Mucosa of rectum (tissue), 2 donors: ENCODE data around the gene CDKN1A.

Source experiments
- H3K27ac ChIP-seq, 2 donors: one replicate each; pipeline ENCODE4 v1.7.0; 2013; ENCODE audit warnings: inconsistent platforms in 2 of 2, low read depth in 2 of 2, low read length in 2 of 2
- H3K27me3 ChIP-seq, 2 donors: one replicate each; pipeline ENCODE4 v1.7.0; 2013; ENCODE audit warnings: low read length in 2 of 2; ENCODE audit not compliant: control insufficient read depth in 2 of 2, insufficient read depth in 2 of 2
- H3K36me3 ChIP-seq, 2 donors: one replicate each; pipeline ENCODE4 v1.7.0; 2013; ENCODE audit warnings: low read length in 2 of 2; ENCODE audit not compliant: control insufficient read depth in 2 of 2, insufficient read depth in 2 of 2
- H3K4me1 ChIP-seq, 2 donors: one replicate each; pipeline ENCODE4 v1.7.0; 2013; ENCODE audit warnings: low read length in 2 of 2, mild to moderate bottlenecking in 1 of 2; ENCODE audit not compliant: control insufficient read depth in 2 of 2, insufficient read depth in 2 of 2
- H3K4me3 ChIP-seq, 2 donors: one replicate each; pipeline ENCODE4 v1.7.0; 2013; ENCODE audit warnings: low read length in 2 of 2
- H3K9ac ChIP-seq, 2 donors: one replicate each; pipeline ENCODE4 v1.7.0; 2013; ENCODE audit warnings: low read length in 2 of 2, low read depth in 1 of 2, mild to moderate bottlenecking in 1 of 2
- H3K9me3 ChIP-seq, 2 donors: one replicate each; pipeline ENCODE4 v1.7.0; 2013; ENCODE audit warnings: low read length in 2 of 2; ENCODE audit not compliant: control insufficient read depth in 2 of 2
- donor health status: healthy.
- donor health status: Normal muscosa, but diverticular disease.

Gene CDKN1A

DNA sequence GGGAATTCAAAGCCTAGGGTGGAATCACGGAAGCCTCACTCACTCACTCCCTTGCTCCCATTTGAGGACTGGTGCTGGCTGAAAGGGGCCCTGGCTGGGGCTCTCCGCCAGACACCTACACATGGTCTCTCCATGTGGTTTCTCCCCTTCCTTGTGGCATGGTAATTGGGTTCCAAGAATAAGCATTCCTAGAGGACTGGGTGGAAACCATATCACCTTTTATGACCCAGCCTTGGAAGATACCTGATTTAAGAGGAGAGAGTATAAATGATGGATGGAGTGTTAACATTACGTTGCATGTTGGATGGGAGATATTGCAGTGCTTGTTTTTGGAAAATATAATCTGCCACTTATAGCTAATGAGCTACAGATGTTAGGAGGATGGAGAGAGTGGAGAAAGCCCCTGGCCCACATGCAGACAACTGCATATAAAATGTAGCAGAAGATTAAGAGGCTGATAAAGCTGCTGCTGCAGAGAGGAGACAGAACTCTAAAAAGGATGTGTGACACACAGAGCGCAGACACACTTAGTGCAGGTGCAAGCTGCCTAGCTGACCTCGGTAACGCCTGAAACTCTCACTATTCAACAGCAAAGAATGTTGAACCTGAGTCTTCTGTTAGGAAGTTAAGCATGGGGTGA is 23.3 kb upstream of the CDKN1A start:
- no peaks in the 10 kb centered on the region for H3K27me3 ChIP-seq

DNA sequence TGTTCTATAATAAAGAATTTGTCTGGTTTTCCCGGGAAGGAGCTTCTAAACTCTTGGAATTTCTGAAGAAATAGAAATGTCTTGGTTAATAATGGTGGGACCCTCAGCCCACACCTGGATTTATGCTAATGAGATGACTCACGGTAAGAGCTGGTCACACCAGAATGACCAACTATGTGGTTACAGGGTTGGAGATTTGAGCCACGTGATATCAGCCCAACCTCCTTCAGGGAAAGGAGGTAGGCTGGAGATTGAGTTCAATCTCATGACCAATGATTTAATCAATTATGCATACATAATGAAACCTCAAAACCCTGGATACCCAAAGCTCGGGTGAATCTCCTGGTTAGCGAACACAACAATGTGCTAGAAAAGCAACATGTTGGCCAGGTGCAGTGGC is 22.1 kb upstream of the CDKN1A start:
- H3K27me3 ChIP-seq: no peaks in the 10 kb centered on the region
- no peaks in the 10 kb centered on the region for H3K36me3 ChIP-seq
- H3K4me1 ChIP-seq: peaks cover 12 to 13% of the 10 kb centered on the region in 2 donors
- H3K9me3 ChIP-seq: no peaks in the 10 kb centered on the region
- H3K27ac ChIP-seq: no peak overlapping the region
- H3K4me3 ChIP-seq: no peak overlapping the region
- H3K9ac ChIP-seq: no peak overlapping the region

More for the DNA sequence above, 23.3 kb upstream of the CDKN1A start:
- Histone ChIP-seq H3K36me3 (no peaks in the 10 kb centered on the region), H3K4me3 (no peak overlapping the region), H3K4me1 (peaks cover 16 to 21% of the 10 kb centered on the region in 2 donors), H3K9ac (no peak overlapping the region), H3K9me3 (no peaks in the 10 kb centered on the region), H3K27ac (no peak overlapping the region)

DNA sequence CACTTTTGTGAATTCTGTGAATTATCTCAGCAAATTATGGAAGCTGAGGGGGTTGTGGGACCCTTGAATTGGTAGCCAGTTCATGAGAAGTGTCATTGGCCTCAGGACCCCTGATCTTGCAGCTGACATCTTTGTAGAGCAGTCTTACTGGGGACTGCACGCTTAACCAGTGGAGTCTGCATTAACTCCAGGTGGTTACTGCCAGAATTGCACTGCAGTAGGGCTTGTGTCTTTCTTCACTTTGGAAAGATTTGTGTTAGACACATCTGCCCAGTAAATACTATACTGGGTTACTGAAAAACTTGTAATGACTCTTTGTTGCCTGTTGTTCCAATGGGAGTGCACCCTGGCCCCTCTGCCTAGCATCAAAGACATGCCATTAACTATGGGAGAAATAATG is 21.2 kb upstream of the CDKN1A start:
- peaks cover 7 to 8% of the 10 kb centered on the region in 2 donors for H3K4me1 ChIP-seq
- no peak overlapping the region for H3K9ac ChIP-seq
- no peak overlapping the region for H3K4me3 ChIP-seq
- no peaks in the 10 kb centered on the region for H3K36me3 ChIP-seq
- H3K9me3 ChIP-seq: no peaks in the 10 kb centered on the region
- no peak overlapping the region for H3K27ac ChIP-seq
- H3K27me3 ChIP-seq: no peaks in the 10 kb centered on the region

DNA sequence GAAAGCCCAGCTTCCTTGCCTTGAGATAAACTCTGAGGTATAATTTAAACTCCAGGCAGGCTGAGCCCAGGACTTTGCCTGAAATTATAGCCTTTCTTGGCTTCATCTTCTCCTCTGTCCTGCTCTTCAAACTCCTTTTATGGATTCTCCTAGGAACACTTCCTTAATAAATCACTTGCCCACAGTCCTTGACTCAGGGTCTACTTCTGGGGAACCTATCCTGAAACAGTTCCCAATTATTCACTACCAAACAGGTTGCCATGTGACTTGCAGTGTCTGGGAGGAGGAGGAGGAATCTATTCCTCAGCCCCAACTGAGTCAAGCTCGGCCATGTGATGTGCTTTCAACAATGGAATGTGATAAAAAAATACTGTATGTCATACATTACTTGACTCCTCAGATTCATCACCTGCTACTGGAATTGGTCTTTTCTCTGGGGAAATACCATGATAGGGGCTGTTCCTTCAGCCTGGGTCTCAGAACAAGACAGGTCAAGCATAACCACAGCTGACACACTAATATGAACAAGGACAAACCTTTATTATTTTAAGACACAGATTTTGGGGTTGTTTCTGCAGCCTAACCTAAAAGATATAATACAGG is 20.5 kb upstream of the CDKN1A start:
- H3K27ac ChIP-seq: no peak overlapping the region
- no peaks in the 10 kb centered on the region for H3K36me3 ChIP-seq
- no peaks in the 10 kb centered on the region for H3K9me3 ChIP-seq
- no peaks in the 10 kb centered on the region for H3K27me3 ChIP-seq
- H3K4me3 ChIP-seq: no peak overlapping the region
- no peak overlapping the region for H3K9ac ChIP-seq
- H3K4me1 ChIP-seq: peaks cover 7 to 16% of the 10 kb centered on the region in 2 donors

DNA sequence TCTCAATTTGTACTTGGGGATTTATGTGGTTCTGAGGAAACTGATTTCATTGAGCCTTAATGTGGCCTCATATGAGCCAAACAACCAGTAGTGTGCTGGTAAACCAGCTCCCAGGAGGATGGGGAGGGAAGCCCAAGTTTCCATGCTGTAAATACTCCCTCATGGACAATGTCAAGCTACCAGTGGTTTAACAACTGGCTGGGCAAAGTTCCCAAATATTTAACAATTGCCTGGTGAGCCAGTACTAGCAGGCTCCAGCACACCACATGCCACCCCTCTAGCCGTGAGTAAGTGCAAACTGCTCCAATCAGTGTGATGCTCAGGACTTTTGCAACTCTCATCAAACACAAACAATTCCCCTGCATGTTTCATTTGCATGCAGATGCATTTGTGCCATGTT is 19.2 kb upstream of the CDKN1A start:
- no peaks in the 10 kb centered on the region for H3K27me3 ChIP-seq
- no peak overlapping the region for H3K4me3 ChIP-seq
- H3K27ac ChIP-seq: no peak overlapping the region
- no peaks in the 10 kb centered on the region for H3K9me3 ChIP-seq
- no peaks in the 10 kb centered on the region for H3K36me3 ChIP-seq
- no peak overlapping the region for H3K9ac ChIP-seq
- H3K4me1 ChIP-seq: peaks cover 7 to 19% of the 10 kb centered on the region in 2 donors

DNA sequence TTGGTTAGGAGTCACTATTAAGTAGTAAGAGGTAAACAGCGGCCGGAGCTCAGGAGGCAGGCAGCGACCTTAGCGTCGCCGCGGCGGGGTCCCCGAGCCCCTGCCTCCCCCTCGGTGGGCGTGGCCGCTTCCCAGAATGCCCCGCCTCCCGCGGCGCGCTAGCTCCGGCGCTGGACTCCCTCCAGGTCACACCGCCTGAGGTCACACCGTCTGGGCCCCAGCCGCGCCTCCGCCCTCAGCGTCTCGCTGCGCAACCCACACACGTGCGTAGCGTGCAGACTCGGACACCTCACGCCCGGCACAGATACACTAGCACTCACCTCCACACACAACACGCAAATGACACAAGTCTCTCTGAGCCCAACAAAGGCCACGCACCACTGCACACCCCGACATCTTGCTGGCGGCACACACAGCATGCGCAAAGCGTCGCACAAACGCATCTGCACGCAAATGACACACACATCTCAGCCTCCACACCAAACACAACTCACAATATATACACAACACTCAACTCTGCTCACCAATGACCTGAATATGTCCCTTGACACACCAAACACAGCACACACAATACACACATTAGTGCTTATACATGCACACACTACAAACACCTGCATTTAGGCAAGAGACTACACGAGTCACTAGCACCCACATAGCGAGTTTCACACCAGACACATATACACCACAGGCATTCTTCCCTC is 17.6 kb upstream of the CDKN1A start:
- Histone ChIP-seq H3K27me3 (no peaks in the 10 kb centered on the region), H3K9ac (peak overlapping the region in 1 of 2 donors; percentile 18), H3K4me1 (peaks cover 11 to 19% of the 10 kb centered on the region in 2 donors), H3K4me3 (peak overlapping the region; percentile 22 to 37), H3K27ac (no peak overlapping the region), H3K9me3 (no peaks in the 10 kb centered on the region), H3K36me3 (no peaks in the 10 kb centered on the region)

DNA sequence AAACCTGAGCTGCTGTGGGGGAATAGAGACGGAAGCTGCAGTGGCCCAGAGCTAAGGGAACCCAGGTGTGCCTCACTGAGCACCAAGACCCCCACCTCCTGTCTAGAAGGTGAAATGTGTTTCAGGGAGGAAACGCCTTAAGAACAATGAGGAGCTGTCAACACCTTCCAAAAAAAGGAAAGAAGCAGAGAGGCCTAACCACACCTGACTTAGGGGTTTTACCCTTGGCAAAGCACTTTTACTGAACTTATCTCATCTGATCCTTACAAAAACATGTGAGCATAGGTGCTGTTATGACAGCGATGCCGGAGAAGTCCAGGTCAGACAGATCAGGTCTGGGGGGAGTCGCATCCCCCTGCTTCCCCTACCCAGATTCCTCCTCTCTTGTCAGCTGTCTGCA is 16.1 kb upstream of the CDKN1A start:
- H3K4me3 ChIP-seq: no peak overlapping the region
- no peaks in the 10 kb centered on the region for H3K27me3 ChIP-seq
- H3K36me3 ChIP-seq: no peaks in the 10 kb centered on the region
- no peak overlapping the region for H3K27ac ChIP-seq
- H3K9ac ChIP-seq: no peak overlapping the region
- peaks cover 14 to 19% of the 10 kb centered on the region in 2 donors for H3K4me1 ChIP-seq
- H3K9me3 ChIP-seq: no peaks in the 10 kb centered on the region

DNA sequence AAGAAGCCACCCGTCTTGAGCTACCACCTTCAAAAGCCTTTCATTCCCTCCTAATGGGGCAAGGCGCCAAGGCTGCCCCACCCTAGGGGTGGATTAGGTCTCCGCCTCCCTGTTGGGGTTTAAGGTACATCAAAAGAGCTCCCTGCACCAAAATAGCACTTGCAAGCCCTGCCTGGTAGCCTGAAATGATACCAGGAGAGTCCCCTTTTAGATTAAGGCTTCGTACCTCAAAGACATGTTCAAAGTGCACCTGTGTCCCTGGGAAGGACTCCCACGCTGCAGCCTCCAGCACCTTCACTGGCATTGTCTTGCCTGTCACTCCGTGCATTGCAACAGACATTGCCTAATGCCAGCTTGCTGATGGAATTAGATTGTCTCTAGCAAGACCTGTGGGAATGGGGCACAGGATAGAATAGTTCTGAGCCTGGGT is 15.7 kb upstream of the CDKN1A start:
- no peaks in the 10 kb centered on the region for H3K36me3 ChIP-seq
- H3K9me3 ChIP-seq: no peaks in the 10 kb centered on the region
- no peak overlapping the region for H3K4me3 ChIP-seq
- no peak overlapping the region for H3K27ac ChIP-seq
- no peaks in the 10 kb centered on the region for H3K27me3 ChIP-seq
- H3K9ac ChIP-seq: no peak overlapping the region
- peaks cover 11 to 19% of the 10 kb centered on the region in 2 donors for H3K4me1 ChIP-seq

DNA sequence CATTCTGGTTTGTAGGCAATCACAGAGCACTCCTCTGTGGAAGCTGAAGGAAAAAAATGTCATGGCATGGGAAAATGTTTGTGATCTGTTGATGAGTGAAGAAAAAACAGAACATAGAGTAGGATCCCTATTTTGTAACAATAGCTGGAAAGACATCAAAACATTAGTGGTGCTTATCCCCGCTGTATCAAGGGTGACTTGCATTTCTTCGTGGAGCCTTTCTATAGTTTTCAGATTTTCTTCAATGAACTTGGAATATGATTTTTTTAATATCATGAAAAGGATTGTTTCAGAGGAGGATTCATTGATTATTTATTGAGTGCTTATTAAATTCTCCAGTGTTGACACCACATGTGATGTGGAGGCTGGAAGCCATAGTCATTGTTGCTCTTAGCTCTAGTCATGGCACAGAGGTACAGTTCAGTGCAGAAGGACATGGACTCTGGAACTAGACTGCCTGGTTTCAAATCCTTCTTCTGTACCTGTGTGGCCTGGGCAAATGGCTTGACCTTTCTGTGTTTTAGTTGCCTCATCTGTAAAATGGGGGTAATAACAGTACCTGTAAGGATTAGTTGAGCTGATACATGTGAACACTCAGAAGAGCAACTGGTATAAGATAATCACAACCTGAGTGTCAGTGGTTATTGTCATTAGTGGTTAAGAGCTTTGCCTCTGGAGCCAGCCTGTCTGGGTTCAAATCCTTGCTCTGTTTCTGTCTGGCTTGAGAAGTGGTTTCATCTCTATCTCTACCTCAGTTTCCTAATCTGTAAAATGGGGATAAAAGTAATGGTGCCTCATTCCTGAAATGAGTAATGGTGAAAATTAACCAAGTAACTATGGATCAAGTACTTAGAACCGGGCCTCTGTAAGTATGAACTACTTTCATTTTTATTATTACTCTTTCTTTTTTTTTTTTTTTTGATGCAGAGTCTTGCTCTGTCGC is 14.7 kb upstream of the CDKN1A start:
- no peak overlapping the region for H3K9ac ChIP-seq
- no peaks in the 10 kb centered on the region for H3K27me3 ChIP-seq
- H3K4me3 ChIP-seq: no peak overlapping the region
- H3K9me3 ChIP-seq: no peaks in the 10 kb centered on the region
- H3K27ac ChIP-seq: no peak overlapping the region
- H3K36me3 ChIP-seq: no peaks in the 10 kb centered on the region
- peaks cover 11 to 19% of the 10 kb centered on the region in 2 donors for H3K4me1 ChIP-seq
